HUES64 (cell line): Measurements from ENCODE around the gene RBBP7.
A peak's percentile ranks its signal among the peaks of the same experiment; 100 is the strongest.

Source experiments
- H3K27ac ChIP-seq: 2 replicates; pipeline ENCODE4 v1.7.0; 2013; ENCODE audit warnings: low read depth, low read length, inconsistent platforms
- H3K27me3 ChIP-seq: 2 replicates; pipeline ENCODE4 v1.6.1; 2013; ENCODE audit warnings: mild to moderate bottlenecking, low read length; ENCODE audit not compliant: insufficient read depth
- H3K36me3 ChIP-seq: 2 replicates; pipeline ENCODE4 v1.6.1; 2013; ENCODE audit warnings: mild to moderate bottlenecking, low read length; ENCODE audit not compliant: insufficient read depth
- H3K4me1 ChIP-seq: 2 replicates; pipeline ENCODE4 v1.6.1; 2013; ENCODE audit warnings: mild to moderate bottlenecking, low read length, moderate library complexity; ENCODE audit not compliant: insufficient read depth
- H3K4me3 ChIP-seq: 2 replicates; pipeline ENCODE4 v1.5.1; 2013; ENCODE audit warnings: mild to moderate bottlenecking, low read length, moderate library complexity
- H3K9ac ChIP-seq: 2 replicates; pipeline ENCODE4 v1.6.1; 2013; ENCODE audit warnings: mild to moderate bottlenecking, low read depth, low read length
- H3K9me3 ChIP-seq: 2 replicates; pipeline ENCODE4 v1.6.1; 2013; ENCODE audit warnings: low read depth, low read length; ENCODE audit not compliant: insufficient read depth
- WGBS: fragments of 150-250, 120-280 bp; methylation state at CpG from one replicate; pipeline ENCODE4 v1.1.7; 2013; ENCODE audit warnings: missing lambda C conversion rate; 5-methylcytosine and 5-hydroxymethylcytosine counted together

RBBP7 gene

GRCh38 chrX:16883487-16883804, 13.3 kb upstream of the RBBP7 start:
- Histone ChIP-seq H3K4me3 (peak overlapping the region; percentile 69; the same call in 1 of the 2 replicates), H3K9ac (no peak overlapping the region), H3K27me3 (peaks cover 7% of the 10 kb centered on the region; the same call in 1 of the 2 replicates), H3K36me3 (no peaks in the 10 kb centered on the region), H3K9me3 (no peaks in the 10 kb centered on the region), H3K27ac (no peak overlapping the region), H3K4me1 (no peaks in the 10 kb centered on the region)
- WGBS, result 81% methylated on average over 2 of the region's 3 CpGs

- Histone ChIP-seq H3K27me3 (peaks cover 7% of the 10 kb centered on the region; the same call in 1 of the 2 replicates), H3K9me3 (no peaks in the 10 kb centered on the region), H3K36me3 (no peaks in the 10 kb centered on the region), H3K4me1 (no peaks in the 10 kb centered on the region), H3K4me3 (peak overlapping the region; percentile 69), H3K27ac (no peak overlapping the region), H3K9ac (peak overlapping the region; percentile 61)
- WGBS, result 1% methylated on average over 25 of the region's 27 CpGs
Observed at GRCh38 chrX:16882702-16883486, 12.7 kb upstream of the RBBP7 start.

GRCh38 chrX:16882169-16882568, 12.0 kb upstream of the RBBP7 start:
- Histone ChIP-seq H3K27ac (no peak overlapping the region), H3K27me3 (peaks cover 7% of the 10 kb centered on the region; the same call in 1 of the 2 replicates), H3K4me1 (no peaks in the 10 kb centered on the region), H3K36me3 (no peaks in the 10 kb centered on the region), H3K4me3 (peak overlapping the region; percentile 69; the same call in 1 of the 2 replicates), H3K9ac (no peak overlapping the region), H3K9me3 (no peaks in the 10 kb centered on the region)
- WGBS, result 61% methylated on average over 7 of the region's 7 CpGs

- Histone ChIP-seq H3K4me3 (no peak overlapping the region), H3K9me3 (no peaks in the 10 kb centered on the region), H3K4me1 (no peaks in the 10 kb centered on the region), H3K36me3 (no peaks in the 10 kb centered on the region), H3K27me3 (peaks cover 2% of the 10 kb centered on the region; the same call in 1 of the 2 replicates), H3K27ac (no peak overlapping the region), H3K9ac (no peak overlapping the region)
- WGBS, result 83% methylated on average over 1 of the region's 1 CpG
Observed at GRCh38 chrX:16876696-16877095, 6.5 kb upstream of the RBBP7 start.

- Histone ChIP-seq H3K36me3 (no peaks in the 10 kb centered on the region), H3K4me3 (no peak overlapping the region), H3K27me3 (no peaks in the 10 kb centered on the region; the same call in 1 of the 2 replicates), H3K9ac (no peak overlapping the region), H3K27ac (no peak overlapping the region), H3K9me3 (no peaks in the 10 kb centered on the region), H3K4me1 (no peaks in the 10 kb centered on the region)
- 100% methylated on average over 1 of the region's 5 CpGs for WGBS
Observed at GRCh38 chrX:16874458-16875095, 4.4 kb upstream of the RBBP7 start.

GRCh38 chrX:16873106-16873505, 2.9 kb upstream of the RBBP7 start:
- Histone ChIP-seq H3K4me1 (0 out of 2 replicates have a peak, but pooled peaks cover 5% of the 10 kb centered on the region), H3K27ac (no peak overlapping the region), H3K36me3 (peaks cover 4% of the 10 kb centered on the region), H3K4me3 (no peak overlapping the region), H3K27me3 (no peaks in the 10 kb centered on the region; the same call in 1 of the 2 replicates), H3K9ac (no peak overlapping the region), H3K9me3 (no peaks in the 10 kb centered on the region)
- WGBS, result 93% methylated on average over 7 of the region's 8 CpGs

GRCh38 chrX:16870862-16871815, 977 bp upstream of the RBBP7 start:
- H3K9ac ChIP-seq, result peak overlapping the region; percentile 86
- H3K27me3 ChIP-seq, result no peaks in the 10 kb centered on the region; the same call in 1 of the 2 replicates
- 1% methylated on average over 37 of the region's 41 CpGs for WGBS
- H3K9me3 ChIP-seq, result no peaks in the 10 kb centered on the region
- peak overlapping the region; percentile 75 for H3K4me3 ChIP-seq
- H3K27ac ChIP-seq, result peak overlapping the region; percentile 96
- peaks cover 18% of the 10 kb centered on the region for H3K36me3 ChIP-seq
- H3K4me1 ChIP-seq, result 0 out of 2 replicates have a peak, but pooled peaks cover 5% of the 10 kb centered on the region

GRCh38 chrX:16869393-16870094, 618 bp downstream of the RBBP7 start:
- peak overlapping the region; percentile 99 for H3K27ac ChIP-seq
- under 1% methylated on average over 92 of the region's 92 CpGs for WGBS
- H3K36me3 ChIP-seq, result peaks cover 26% of the 10 kb centered on the region
- H3K9me3 ChIP-seq, result no peaks in the 10 kb centered on the region
- H3K4me1 ChIP-seq, result 0 out of 2 replicates have a peak, but pooled peaks cover 5% of the 10 kb centered on the region
- peak overlapping the region; percentile 77 for H3K4me3 ChIP-seq
- H3K27me3 ChIP-seq, result no peaks in the 10 kb centered on the region; the same call in 1 of the 2 replicates
- H3K9ac ChIP-seq, result peak overlapping the region; percentile 96

- Histone ChIP-seq H3K4me3 (peak overlapping the region; percentile 77), H3K27me3 (no peaks in the 10 kb centered on the region; the same call in 1 of the 2 replicates), H3K9me3 (no peaks in the 10 kb centered on the region), H3K36me3 (peaks cover 27% of the 10 kb centered on the region), H3K9ac (peak overlapping the region; percentile 96), H3K4me1 (0 out of 2 replicates have a peak, but pooled peaks cover 5% of the 10 kb centered on the region), H3K27ac (no peak overlapping the region)
- 32% methylated on average over 7 of the region's 7 CpGs for WGBS
Observed at GRCh38 chrX:16868920-16869319, 1.2 kb downstream of the RBBP7 start.

GRCh38 chrX:16867947-16868346, 2.2 kb downstream of the RBBP7 start:
- Histone ChIP-seq H3K27ac (no peak overlapping the region), H3K9me3 (no peaks in the 10 kb centered on the region), H3K4me3 (peak overlapping the region; percentile 77), H3K27me3 (no peaks in the 10 kb centered on the region; the same call in 1 of the 2 replicates), H3K4me1 (0 out of 2 replicates have a peak, but pooled peaks cover 5% of the 10 kb centered on the region), H3K36me3 (peaks cover 36% of the 10 kb centered on the region), H3K9ac (no peak overlapping the region)
- WGBS, result 94% methylated on average over 5 of the region's 6 CpGs
